LNCAP (cell line): Measurements from ENCODE around the gene RSPH1.

Experiments used
- CTCF ChIP-seq: fragments of 450-650 bp; IDR thresholded peaks from 2 replicates; pipeline ENCODE4 v1.5.1; 2017; ENCODE audit warnings: mild to moderate bottlenecking

Gene RSPH1

GRCh38 chr21:42445311-42445710, 50.7 kb downstream of the RSPH1 start:
- TF ChIP-seq CTCF: no peak

GRCh38 chr21:42444745-42445059, 51.3 kb downstream of the RSPH1 start:
- no peak for TF ChIP-seq CTCF

GRCh38 chr21:42443876-42444744, 51.9 kb downstream of the RSPH1 start:
- TF ChIP-seq CTCF: no peak

- no peak for TF ChIP-seq CTCF
These were observed 52.7 kb downstream of the RSPH1 start for GRCh38 chr21:42443181-42443785.

GRCh38 chr21:42441963-42442362, 54.1 kb downstream of the RSPH1 start:
- TF ChIP-seq CTCF: no peak

- TF ChIP-seq CTCF: no peak
These were observed 55.7 kb downstream of the RSPH1 start for GRCh38 chr21:42440187-42440792.

- TF ChIP-seq CTCF: no peak
These were observed 56.5 kb downstream of the RSPH1 start for GRCh38 chr21:42439284-42440186.
